Left kidney (tissue), 2 donors: Measurements from ENCODE around the gene CLSTN1. TPM values are rescaled to one million over a fixed set of nuclear protein-coding genes. Genes with fewer than 3 reads are reported as not detected.
"Not testable (repeated sequence)": the region's sequence is repeated elsewhere in the genome, so short reads cannot be mapped to it uniquely, and the experiment has no call there.

Source experiments
- DNase-seq: peaks from one replicate; pipeline ENCODE4 v3.0.0-alpha.2; 2013
- polyA plus RNA-seq: library from polyadenylated mRNA; unstranded; fragments of 120-200 nt; gene quantifications from one replicate; pipeline ENCODE4 v1.2.1, GENCODE V29; 2013; ENCODE audit not compliant: insufficient read length

The CLSTN1 gene
- polyA plus RNA-seq, 1 donor, result 151 TPM

DNA sequence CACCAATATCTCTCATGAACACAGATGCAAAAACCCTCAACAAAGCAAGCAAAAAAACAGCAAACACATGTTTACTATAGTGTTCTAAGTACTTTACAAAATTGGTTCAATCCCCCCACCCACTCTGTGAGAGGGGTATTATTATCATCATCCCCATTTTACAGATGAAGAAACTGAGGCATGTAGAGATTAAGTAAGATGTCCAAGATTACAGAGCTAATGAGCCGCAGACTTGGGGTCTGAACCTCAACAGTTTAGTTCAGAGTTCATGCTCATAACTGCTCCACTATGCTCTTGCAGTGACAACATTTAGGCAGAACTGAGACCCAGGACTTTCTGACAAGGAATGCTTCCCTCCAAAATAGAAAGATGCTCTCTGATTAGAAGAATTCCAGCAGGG, 21.9 kb downstream of the CLSTN1 start:
- no peak for DNase-seq

- no peak for DNase-seq
These were observed 25.3 kb downstream of the CLSTN1 start for GRCh38 chr1:9798236-9799130.

DNA sequence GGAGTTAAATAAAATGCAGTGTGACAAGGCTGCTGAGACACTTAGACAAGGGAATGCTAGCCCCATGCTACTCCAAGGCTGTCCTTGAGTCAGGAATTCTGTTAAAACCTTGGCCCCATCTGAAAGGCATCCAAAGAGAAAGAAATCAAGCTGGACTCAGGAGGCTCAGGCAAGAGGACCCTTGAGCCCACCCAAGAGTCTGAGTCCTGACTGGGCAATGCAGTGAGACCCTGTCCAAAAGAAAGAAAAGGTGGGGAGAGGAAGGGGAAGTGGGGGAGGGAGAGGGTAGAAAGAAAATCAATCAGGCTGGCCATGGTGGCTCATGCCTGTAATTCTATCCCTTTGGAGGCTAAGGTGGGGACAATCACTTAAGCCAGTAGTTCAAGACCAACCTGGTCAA, 26.7 kb downstream of the CLSTN1 start:
- no peak for DNase-seq

DNA sequence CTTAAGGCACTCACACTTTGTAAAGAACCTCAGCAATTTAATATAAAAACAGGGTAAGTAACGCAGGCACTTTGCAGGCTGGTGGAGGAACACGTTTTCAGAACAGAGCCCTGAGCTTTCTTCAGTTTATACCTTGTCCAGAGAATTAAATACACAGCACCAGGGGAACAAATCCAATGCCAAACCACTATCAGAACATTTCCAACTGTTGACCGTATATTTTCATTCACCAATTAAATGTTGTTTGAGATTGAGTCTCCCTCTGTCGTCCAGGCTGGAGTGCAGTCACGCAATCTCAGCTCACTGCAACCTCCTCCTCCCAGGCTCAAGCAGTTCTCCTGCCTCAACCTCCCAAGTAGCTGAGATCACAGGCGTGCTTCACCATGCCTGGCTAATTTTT, 29.7 kb downstream of the CLSTN1 start:
- DNase-seq, result no peak

GRCh38 chr1:9793291-9793690, 30.5 kb downstream of the CLSTN1 start:
- DNase-seq, result no peak

DNA sequence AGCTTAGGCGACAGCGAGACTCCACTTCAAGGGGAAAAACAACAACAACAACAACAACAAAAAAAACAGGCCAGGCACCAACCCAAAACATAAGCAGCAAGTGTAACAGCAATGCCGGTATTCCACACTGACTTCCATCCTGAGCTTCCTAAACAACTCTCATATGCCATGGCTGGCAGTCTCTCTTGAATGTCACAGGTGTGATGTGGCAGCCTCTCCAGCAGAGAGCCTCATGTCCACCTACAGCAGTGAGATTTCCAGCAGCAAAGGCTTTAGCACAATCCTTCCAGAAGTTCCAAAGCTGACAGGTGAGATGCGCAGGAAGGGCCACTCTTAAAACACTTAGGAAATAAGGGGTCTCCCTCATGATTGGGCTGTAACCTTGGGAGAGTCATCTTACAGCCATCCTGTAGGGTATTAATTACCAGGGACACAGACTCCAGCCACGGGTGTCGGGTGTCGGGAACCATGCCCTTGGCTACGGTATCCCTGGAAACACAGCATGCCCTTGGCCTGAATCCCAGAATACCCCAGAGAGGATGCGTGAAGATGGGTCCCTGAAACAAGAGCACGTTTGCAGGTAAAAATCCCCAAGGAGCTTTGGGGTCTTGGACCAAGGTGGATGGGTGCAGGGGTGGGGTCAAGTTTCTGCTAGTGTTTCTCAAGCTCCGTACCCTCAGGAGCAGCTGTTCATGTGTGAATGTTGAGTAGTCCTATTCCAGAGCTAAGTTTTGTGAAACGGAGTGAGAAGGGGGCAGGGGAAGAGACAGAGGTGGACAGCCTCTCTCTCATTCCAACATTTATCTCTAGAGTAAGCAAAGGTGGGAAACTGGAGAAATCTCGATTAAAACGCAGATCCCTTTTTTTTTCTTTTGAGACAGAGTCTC, 31.4 kb downstream of the CLSTN1 start:
- peak; percentile 67 for DNase-seq

DNA sequence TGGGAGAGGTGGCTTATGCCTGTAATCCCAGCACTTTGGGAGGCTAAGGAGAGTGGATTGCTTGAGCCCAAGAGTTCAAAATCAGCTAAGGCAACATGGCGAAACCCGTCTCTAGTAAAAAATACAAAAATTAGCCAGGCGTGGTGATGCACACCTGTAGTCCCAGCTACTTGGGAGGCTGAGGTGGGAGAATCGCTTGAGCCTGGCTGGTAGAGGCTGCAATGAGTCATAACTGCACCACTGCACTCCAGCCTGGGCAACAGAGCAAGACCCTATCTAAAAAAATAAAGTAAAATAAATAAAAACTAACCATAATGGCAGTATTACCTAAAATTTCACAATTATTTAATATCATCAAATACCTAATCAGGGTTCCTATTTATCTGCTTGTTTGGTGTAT, 34.1 kb downstream of the CLSTN1 start:
- not testable (repeated sequence) for DNase-seq

DNA sequence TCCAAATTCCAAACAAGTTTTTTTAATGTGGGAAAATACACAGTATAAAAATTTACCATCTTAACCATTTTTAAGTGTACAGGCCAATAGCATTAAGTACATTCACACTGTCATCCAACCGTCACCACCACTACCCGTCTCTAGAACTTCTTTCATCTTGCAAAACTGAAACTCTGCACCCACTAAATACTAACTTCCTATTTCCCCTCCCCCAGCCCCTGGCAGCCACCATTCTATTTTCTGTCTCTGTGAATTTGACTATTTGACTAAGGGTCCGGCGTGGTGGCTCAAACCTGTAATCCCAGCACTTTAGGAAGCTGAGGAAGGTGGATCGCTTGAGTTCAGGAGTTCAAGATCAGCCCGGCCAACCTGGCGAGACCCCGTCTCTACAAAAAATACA, 36.1 kb downstream of the CLSTN1 start:
- DNase-seq, result no peak

DNA sequence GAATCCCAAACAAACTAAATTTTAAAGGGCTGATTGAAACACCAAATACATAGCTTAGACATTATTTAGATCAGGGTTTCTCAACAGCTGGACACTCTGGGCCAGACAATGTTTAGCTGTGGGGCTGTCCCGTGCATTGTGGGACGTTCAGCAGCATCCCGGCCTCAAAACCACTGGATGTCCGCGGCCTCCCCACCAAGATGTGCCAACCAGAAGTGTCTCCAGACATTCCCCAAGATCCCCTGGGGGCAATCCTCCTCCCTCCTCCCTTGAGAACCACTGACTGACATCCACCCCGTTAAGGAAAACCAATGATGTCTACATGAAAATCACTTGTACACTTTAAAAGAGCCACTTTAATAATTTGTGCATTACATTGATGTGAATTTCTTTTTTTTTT, 38.4 kb downstream of the CLSTN1 start:
- DNase-seq, result no peak

DNA sequence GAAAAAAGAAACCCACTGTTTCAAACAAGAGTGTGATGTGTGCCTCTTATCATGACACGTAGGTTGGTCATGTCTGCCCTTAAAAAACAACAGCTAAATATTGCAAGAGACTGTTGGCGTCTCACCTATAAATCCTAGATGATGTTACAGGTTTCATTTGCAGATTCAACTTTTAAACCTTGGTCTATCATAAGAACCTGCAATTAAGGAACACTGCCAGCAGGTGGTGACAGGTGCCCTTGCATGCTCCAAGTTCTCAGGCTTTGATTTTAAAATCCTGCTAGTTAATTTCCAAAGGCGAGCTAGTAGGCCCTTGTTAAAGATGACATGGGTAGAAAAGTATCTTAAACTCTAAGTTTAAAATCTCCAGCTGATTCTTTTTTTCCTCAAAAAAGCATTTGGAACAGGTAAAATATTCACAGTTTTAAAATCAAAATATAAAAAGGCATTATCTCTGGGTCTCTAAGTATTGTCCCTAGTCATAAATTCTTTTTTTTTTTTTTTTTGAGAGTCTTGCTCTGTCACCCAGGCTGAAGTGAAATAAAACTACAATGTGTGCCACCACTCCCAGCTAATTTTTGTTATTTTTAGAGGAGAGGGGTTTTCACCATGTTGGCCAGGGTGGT, 39.1 kb downstream of the CLSTN1 start:
- DNase-seq, result peak; percentile 58

- DNase-seq, result no peak
These were observed 40.9 kb downstream of the CLSTN1 start for GRCh38 chr1:9782897-9783296.

- no peak for DNase-seq
These were observed 41.5 kb downstream of the CLSTN1 start for GRCh38 chr1:9782116-9782751.

- no peak for DNase-seq
These were observed 43.1 kb downstream of the CLSTN1 start for GRCh38 chr1:9780554-9781110.

GRCh38 chr1:9778905-9779304, 44.9 kb downstream of the CLSTN1 start:
- no peak for DNase-seq

- DNase-seq, result no peak
These were observed 47.1 kb downstream of the CLSTN1 start for GRCh38 chr1:9776685-9777084.

- DNase-seq, result no peak
These were observed 48.8 kb downstream of the CLSTN1 start for GRCh38 chr1:9774712-9775679.

- no peak for DNase-seq
These were observed 53.5 kb downstream of the CLSTN1 start for GRCh38 chr1:9770298-9770697.

DNA sequence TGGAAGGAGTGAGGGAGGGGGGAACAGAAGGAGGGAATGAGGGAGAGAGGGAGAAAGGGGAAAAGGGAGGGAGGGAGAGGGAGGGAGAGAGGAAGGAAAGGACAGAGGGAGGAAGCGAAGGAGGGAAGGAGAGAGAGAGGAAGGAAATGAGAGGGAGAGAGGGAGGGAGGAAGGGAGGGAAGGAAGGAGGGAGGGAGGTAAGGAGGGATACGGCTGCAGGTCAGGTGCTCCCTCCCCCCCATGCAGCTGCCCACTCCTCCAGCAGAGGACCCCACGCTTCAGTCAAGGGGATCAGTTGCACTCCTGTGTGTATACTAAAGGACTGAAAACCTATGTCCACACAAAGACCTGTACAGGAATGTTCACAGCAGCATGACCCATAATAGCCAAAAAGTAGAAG, 54.8 kb downstream of the CLSTN1 start:
- no peak for DNase-seq

- no peak for DNase-seq
These were observed 55.6 kb downstream of the CLSTN1 start for GRCh38 chr1:9767964-9768668.
